Caki2 (cell line): ENCODE results near the gene AXIN2. TPM values are rescaled to one million over a fixed set of nuclear protein-coding genes. Genes with fewer than 3 reads are reported as not detected.

Source experiments
- DNase-seq: peaks from one replicate; pipeline ENCODE4 v3.0.0-alpha.2; 2015; ENCODE audit warnings: low read depth
- in situ Hi-C: cut with HindIII; loops from 2 replicates; pipeline ENCODE4 v1.10.0; 2016; ENCODE audit warnings: low sequenced_read_pairs, low pct_unique_long_range_greater_than_20kb, mixed read lengths
- total RNA-seq: library from RNA; depleted of rRNA; stranded (reverse); fragments of >200 nt; shearing (Covaris generic); gene quantifications from 2 replicates; pipeline ENCODE4 v1.2.3, GENCODE V29; 2014; ENCODE audit warnings: low replicate concordance

Gene AXIN2
- total RNA-seq, 1 experiment from 2014 or later = not detected

DNA sequence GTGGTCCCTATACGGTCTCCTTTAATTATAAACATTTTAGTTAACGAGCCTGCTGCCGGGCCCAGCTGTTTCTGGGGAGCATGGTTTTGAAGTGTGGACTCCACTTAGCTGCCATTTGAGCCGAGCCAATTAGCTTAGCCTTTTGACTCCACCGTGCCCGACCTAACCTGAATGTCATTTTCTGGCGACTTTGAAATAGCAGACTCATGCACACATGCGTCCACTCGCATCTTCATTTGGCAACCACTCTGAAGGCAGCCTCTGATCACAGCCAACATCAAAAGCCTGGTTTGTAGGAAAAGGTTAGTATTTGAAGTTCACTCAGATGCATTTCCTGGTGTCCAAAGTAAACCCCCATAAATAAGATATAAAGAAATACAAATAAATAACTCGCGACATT lies 16.8 kb downstream of the AXIN2 start:
- DNase-seq = no peak
- in situ Hi-C loops = no loop called here

GRCh38 chr17:65542610-65543009 lies 18.8 kb downstream of the AXIN2 start:
- no peak for DNase-seq
- in situ Hi-C loops = no loop called here

DNA sequence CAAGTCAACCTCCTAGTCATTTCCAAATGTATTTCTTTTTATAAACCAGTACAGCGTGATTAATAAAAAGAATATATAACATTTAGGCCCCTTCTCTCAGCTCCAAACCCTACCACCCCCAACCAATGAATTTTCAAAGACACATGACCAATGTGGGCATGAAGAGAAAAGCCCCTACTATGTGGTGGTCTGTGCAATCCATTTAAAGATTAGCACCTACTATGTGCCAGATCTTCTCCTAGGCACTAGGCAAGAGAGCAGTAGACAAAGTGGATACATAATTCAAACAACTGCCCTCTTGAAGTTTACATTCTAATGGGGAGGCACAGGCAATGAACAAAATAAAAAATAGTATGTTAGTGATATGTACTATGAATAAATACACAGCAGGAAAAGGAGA lies 19.4 kb downstream of the AXIN2 start:
- in situ Hi-C loops = no loop called here
- DNase-seq = no peak

- no peak for DNase-seq
- in situ Hi-C loops = no loop called here
Measured at GRCh38 chr17:65541453-65541852, 20.0 kb downstream of the AXIN2 start.

- DNase-seq = no peak
- in situ Hi-C loops = no loop called here
Measured at GRCh38 chr17:65539630-65540266, 21.7 kb downstream of the AXIN2 start.

DNA sequence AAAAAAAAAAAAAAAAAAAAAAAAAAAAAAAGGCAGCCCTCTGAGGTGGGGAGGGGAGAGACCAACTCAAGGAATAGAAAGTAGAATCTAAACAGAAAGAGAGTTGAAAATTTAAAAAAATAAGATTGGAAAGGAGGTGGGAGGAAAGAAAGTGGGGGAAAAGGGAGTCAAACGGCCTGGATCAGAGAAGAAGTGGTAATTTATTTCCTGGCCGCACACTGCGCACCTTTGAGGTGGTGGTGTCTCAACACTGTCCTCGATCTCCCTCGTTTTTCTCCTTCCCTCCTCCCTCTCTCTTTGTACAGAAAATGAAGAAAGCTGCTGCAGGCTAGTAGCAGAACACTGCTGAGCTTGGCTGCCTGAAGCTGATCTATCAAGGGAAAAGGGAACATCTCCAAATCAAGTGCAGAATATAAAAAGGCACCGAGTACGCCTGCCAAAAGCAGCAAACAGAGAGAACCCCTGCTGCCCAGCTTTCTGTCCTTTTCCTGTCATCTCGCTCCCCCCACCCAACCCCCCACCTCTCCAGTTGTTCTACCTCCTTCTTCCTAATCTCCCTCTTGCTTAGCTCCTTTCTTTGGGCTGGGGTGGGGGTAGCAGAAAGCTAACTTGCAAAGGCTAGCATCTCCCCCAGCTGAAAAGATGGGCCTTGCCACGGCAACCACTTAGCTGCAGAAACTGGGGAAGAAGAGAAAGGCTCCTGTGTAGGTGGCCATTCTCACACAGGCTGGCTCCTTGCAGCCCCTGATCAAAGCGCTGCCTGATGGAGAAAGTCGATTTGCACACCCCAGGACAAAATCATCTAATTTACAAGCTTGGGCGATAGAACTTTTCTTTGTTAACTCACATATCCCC lies 22.5 kb downstream of the AXIN2 start:
- in situ Hi-C loops = no loop called here
- DNase-seq = no peak

DNA sequence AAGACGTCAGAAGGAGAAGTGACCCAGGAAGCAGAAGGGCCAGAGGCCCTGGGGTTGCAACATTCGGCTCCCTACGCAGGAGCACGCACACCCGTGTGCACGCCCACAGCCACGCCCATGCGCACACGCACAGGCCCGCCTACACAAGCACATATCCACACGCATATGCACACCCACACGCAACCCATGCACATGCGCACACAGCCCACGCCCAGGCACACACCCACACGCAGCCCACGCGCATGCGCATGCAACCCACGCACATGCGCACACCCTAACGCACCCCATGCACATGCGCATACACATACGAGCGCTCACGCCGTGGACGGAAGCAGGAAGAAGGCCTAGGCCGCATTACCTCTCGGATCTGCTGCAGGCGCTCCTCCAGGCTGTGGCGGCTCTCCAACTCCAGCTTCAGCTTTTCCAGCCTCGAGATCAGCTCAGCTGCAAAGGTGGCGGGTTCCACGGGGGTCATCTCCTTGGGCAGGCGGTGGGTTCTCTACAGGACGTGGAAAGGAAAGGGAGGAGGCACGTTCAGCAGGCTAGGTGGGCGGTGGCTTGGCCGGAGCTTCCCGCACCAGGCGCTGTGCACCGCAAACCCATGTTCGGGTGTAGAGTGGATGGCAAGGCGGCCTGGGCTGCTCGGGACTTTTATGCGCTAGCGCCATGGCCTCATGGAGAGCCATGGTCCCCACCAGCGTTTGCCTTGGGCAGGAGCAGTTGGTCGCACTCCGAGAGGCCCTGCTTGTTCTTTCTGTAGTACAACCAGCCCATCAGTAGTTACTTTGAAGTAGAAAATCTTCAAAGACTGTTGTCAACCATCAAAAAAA lies 23.4 kb downstream of the AXIN2 start:
- in situ Hi-C loops = no loop called here
- no peak for DNase-seq

- in situ Hi-C loops = no loop called here
Measured at GRCh38 chr17:65537343-65537844, 24.1 kb downstream of the AXIN2 start.

DNA sequence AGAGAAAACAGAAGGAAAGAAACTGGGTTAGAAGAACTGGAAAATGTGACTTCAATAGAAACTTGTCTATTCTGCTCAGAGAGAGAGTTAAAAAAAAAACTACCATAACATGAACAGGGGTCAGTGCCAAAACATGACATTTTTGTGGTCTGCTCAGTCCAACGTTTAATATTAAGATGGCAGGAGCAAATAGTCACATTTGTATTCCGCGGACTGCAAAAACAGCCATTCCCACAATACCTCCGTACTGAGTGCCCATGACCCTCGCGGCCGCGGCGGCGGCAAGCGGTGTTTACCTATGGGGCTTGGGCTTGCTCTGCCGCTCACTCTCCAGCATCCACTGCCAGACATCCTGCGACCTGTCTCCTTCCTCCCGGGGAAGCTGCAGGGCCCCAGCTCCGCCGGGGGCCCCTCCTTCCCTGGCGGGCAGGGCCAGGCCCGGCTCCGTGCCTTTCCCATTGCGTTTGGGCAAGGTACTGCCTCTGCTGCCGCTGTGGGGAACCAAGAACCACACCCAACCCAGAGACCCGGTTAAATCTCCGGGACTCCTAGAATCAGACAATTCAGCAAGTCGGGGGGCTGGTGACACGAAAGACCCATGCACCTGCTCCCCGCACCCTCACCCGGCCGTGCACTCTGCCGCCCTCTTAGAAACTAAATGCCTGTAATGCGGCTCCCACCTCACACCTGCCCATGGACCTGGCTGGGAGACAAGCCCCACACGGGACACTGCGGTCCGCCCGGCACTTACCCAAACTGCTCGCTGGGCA lies 24.7 kb downstream of the AXIN2 start:
- DNase-seq = no peak
- in situ Hi-C loops = no loop called here

More at GRCh38 chr17:65537343-65537844, 24.1 kb downstream of the AXIN2 start:
- DNase-seq = no peak

GRCh38 chr17:65535777-65536572 lies 25.5 kb downstream of the AXIN2 start:
- no peak for DNase-seq
- in situ Hi-C loops = no loop called here

GRCh38 chr17:65533852-65534457 lies 27.5 kb downstream of the AXIN2 start:
- in situ Hi-C loops = no loop called here

GRCh38 chr17:65533056-65533745 lies 28.2 kb downstream of the AXIN2 start:
- DNase-seq = no peak
- in situ Hi-C loops = no loop called here

More at GRCh38 chr17:65533852-65534457, 27.5 kb downstream of the AXIN2 start:
- no peak for DNase-seq

- in situ Hi-C loops = no loop called here
- DNase-seq = no peak
Measured at GRCh38 chr17:65532101-65532890, 29.2 kb downstream of the AXIN2 start.

DNA sequence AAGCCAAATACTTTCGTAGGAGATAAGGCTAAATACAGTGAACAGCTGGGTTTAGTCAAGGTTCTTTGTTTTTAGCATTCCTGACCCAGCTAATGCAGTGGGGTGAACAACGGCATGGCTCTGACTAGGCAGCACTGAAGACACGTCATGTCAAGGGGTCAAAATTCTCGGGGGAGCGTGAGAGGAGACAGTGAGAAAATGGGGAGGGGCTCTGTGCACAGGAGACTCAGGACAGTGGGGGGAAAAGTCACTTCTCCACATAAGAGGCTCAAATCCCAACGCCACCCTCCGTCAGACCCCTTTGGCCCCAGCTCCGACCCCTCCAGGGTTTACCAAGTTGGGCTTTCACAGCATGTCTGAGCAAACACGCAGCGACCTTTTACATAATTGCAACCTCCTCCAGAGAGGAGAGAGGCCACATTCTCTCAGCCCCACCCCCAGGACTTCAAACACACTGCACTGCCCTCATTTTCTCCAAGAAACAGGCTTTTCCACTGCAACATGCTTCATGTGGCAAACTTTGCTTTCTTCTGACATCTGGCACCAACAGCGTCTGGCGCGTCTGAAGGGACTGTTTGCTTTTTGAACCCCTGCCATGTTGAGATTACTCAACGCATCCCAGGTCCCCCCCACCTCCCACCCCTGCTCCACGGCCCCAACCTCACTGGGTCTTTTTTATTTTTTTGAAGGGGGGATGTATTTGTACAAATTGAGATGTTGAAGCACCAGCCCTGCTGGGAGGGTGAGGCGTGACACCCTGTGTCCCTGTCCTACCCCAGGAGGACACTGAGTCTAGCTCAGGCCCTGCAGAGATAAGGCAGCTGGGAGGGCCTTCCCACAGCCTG lies 30.0 kb downstream of the AXIN2 start:
- in situ Hi-C loops = no loop called here
- no peak for DNase-seq
